Upper lobe of right lung (tissue), 1 donor: Measurements from ENCODE around the gene FRG2C. TPM values are rescaled to one million over a fixed set of nuclear protein-coding genes. Genes with fewer than 3 reads are reported as not detected.
A peak's percentile ranks its signal among the peaks of the same experiment; 100 is the strongest.
"Not testable (repeated sequence)": the region's sequence is repeated elsewhere in the genome, so short reads cannot be mapped to it uniquely, and the experiment has no call there.

Experiments used
- ATAC-seq: fragments of 200-7000 bp; cut with Tn5 transposase; one replicate; pipeline ENCODE4 v1.9.1; 2020; ENCODE audit warnings: mild to moderate bottlenecking, moderate library complexity
- DNase-seq: peaks from one replicate; pipeline ENCODE4 v3.0.0-alpha.2; 2020
- H3K27ac ChIP-seq: fragments of 200-600 bp; one replicate; pipeline ENCODE4 v1.8.0; 2022
- H3K27me3 ChIP-seq: fragments of 200-600 bp; one replicate; pipeline ENCODE4 v1.8.0; 2022; ENCODE audit warnings: mild to moderate bottlenecking
- H3K36me3 ChIP-seq: fragments of 200-600 bp; one replicate; pipeline ENCODE4 v1.8.0; 2022
- H3K4me1 ChIP-seq: fragments of 200-600 bp; one replicate; pipeline ENCODE4 v1.8.0; 2022
- H3K4me3 ChIP-seq: fragments of 200-600 bp; one replicate; pipeline ENCODE4 v1.8.0; 2022; ENCODE audit warnings: mild to moderate bottlenecking
- H3K9me3 ChIP-seq: fragments of 200-600 bp; one replicate; pipeline ENCODE4 v1.8.0; 2022
- intact Hi-C: fragments of 100-400 bp; cut with DNase I; formaldehyde crosslinking; loops from one replicate; pipeline ENCODE4 v1.11.0; 2022
- microRNA-seq: library from miRNA; unstranded; fragments of <30 nt; microRNA quantifications from one replicate; pipeline ENCODE4 v1.2.0, GENCODE V29; 2020; ENCODE audit warnings: borderline microRNAs expressed
- total RNA-seq: library from RNA; stranded (reverse); fragmentation: NEBNext Ultra II Directional; extraction: Animal tissue kit (Norgen Biotek cat#: 25700); gene quantifications from one replicate; pipeline ENCODE4 v1.2.1, GENCODE V29; 2021
- TF ChIP-seq, protein P1 (sequence below): fragments of 200-600 bp; IDR thresholded peaks from one replicate; pipeline ENCODE4 v1.8.0; 2022; ENCODE audit warnings: antibody characterized with exemption
- donor health status: DM: no; HTN: yes; CAD: no; lungs with severe emphysema.

FRG2C gene
- total RNA-seq, 1 donor from 2014 or later = not detected

- H3K36me3 ChIP-seq, intact Hi-C loops, H3K9me3 ChIP-seq, H3K27ac ChIP-seq, H3K4me1 ChIP-seq: not testable (repeated sequence)
- DNase-seq (peak; percentile 85), ATAC-seq (peak; percentile 80)
- Histone ChIP-seq H3K4me3 (peak overlapping the region; percentile 3), H3K27me3 (peaks cover 75% of the 10 kb centered on the region)
Measured at GRCh38 chr3:75669348-75670297, 5.5 kb downstream of the FRG2C start.

GRCh38 chr3:75670298-75671286 lies 6.5 kb downstream of the FRG2C start:
- H3K27me3 ChIP-seq = peaks cover 66% of the 10 kb centered on the region
- H3K27ac ChIP-seq, H3K4me3 ChIP-seq, H3K9me3 ChIP-seq, H3K4me1 ChIP-seq, intact Hi-C loops, DNase-seq, H3K36me3 ChIP-seq, ATAC-seq: not testable (repeated sequence)

GRCh38 chr3:75671287-75672139 lies 7.4 kb downstream of the FRG2C start:
- intact Hi-C loops, H3K9me3 ChIP-seq, H3K36me3 ChIP-seq, H3K4me3 ChIP-seq, H3K4me1 ChIP-seq, H3K27ac ChIP-seq, ATAC-seq, DNase-seq: not testable (repeated sequence)
- peaks cover 62% of the 10 kb centered on the region for H3K27me3 ChIP-seq

- H3K36me3 ChIP-seq, intact Hi-C loops, ATAC-seq, H3K4me3 ChIP-seq, H3K27ac ChIP-seq, H3K9me3 ChIP-seq, H3K4me1 ChIP-seq: not testable (repeated sequence)
- peak; percentile 60 for DNase-seq
- peaks cover 55% of the 10 kb centered on the region for H3K27me3 ChIP-seq
Measured at GRCh38 chr3:75672140-75672775, 8.1 kb downstream of the FRG2C start.

DNA sequence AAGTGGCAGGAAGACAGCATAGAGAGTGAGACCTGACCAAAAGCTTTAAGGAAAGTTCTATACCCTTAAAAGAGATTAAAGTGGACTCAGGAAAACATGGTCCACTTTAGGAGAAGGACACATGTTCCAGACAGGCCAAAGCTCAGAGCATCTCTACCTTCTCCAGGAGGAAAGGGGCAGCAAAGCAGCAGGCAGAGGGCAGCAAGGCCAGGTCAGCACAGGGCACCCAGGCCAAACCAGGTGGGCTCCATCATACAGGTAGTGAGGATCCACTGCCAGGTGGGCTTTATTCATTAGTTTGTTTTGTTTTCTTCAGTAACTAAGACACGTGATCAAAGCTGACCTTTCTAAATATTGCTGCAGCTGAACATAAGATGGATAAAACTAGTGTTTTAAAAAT lies 19.8 kb downstream of the FRG2C start:
- H3K9me3 ChIP-seq, H3K4me1 ChIP-seq, H3K4me3 ChIP-seq, DNase-seq, H3K36me3 ChIP-seq, ATAC-seq, H3K27me3 ChIP-seq, H3K27ac ChIP-seq, intact Hi-C loops: not testable (repeated sequence)

GRCh38 chr3:75687323-75687722 lies 23.2 kb downstream of the FRG2C start:
- Histone ChIP-seq H3K4me3 (no peak overlapping the region), H3K4me1 (no peaks in the 10 kb centered on the region), H3K27me3 (no peaks in the 10 kb centered on the region), H3K27ac (no peak overlapping the region), H3K9me3 (no peaks in the 10 kb centered on the region), H3K36me3 (no peaks in the 10 kb centered on the region)
- TF ChIP-seq, protein P1, sequence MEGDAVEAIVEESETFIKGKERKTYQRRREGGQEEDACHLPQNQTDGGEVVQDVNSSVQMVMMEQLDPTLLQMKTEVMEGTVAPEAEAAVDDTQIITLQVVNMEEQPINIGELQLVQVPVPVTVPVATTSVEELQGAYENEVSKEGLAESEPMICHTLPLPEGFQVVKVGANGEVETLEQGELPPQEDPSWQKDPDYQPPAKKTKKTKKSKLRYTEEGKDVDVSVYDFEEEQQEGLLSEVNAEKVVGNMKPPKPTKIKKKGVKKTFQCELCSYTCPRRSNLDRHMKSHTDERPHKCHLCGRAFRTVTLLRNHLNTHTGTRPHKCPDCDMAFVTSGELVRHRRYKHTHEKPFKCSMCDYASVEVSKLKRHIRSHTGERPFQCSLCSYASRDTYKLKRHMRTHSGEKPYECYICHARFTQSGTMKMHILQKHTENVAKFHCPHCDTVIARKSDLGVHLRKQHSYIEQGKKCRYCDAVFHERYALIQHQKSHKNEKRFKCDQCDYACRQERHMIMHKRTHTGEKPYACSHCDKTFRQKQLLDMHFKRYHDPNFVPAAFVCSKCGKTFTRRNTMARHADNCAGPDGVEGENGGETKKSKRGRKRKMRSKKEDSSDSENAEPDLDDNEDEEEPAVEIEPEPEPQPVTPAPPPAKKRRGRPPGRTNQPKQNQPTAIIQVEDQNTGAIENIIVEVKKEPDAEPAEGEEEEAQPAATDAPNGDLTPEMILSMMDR = no peak
- intact Hi-C loops = no loop called here
- DNase-seq (no peak), ATAC-seq (no peak)

DNA sequence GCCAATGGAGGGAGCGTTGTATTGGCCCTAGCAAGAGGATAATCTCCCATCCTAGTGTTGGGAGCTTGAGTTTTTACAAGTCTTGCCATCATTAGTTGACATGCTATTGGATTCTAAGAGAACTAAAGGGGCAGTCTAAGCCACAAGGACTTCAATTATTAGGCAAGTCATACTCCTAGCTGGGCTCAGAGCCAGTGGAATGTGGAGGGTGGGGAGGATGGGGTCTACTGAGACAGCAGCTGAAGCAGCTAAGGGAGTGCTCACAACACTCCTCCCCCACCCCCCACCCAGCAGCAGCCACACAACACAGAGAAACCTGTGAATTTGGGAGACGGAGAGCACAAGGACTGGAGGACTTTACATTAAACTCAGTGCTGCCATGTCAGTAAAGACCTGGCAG lies 27.9 kb downstream of the FRG2C start:
- ATAC-seq (no peak), DNase-seq (no peak)
- H3K36me3 ChIP-seq = no peaks in the 10 kb centered on the region
- H3K4me3 ChIP-seq = no peak overlapping the region
- H3K4me1 ChIP-seq = no peaks in the 10 kb centered on the region
- H3K9me3 ChIP-seq = peaks cover 6% of the 10 kb centered on the region
- H3K27ac ChIP-seq = no peak overlapping the region
- intact Hi-C loops = no loop called here
- TF ChIP-seq, protein P1 = no peak
- H3K27me3 ChIP-seq = no peaks in the 10 kb centered on the region

Small RNA genes within 50 kb of the gene (microRNA-seq; reads per million reads assigned to microRNA genes)
- gene MIR1324 = not detected

Other genes starting within 250 kb of the FRG2C start
- 11.0 TPM for gene ZNF717, start 121.2 kb downstream of the FRG2C start, total RNA-seq